CD4-positive, alpha-beta memory T cell (primary cell): Measurements from ENCODE around the gene RAMP1. TPM values are rescaled to one million over a fixed set of nuclear protein-coding genes. Genes with fewer than 3 reads are reported as not detected.

Experiments
- CTCF ChIA-PET: fragments of 350-600 bp; sonication (Branson Sonifier 250); formaldehyde crosslinking; loops from one replicate; lab custom pipeline; 2021; ENCODE audit warnings: inconsistent platforms; ENCODE audit not compliant: partially characterized antibody; lab: Charles Lee
- POLR2A ChIA-PET: fragments of 350-600 bp; sonication (Branson Sonifier 250); formaldehyde crosslinking; loops from one replicate; lab custom pipeline; 2021; ENCODE audit not compliant: partially characterized antibody; lab: Charles Lee
- DNase-seq, 5 donors: peaks; one replicate each; pipeline versions ENCODE4 v3.0.0 to v3.0.0-alpha.2; 2020 to 2022; ENCODE audit warnings: mixed read lengths in 1 of 5
- H3K27ac ChIP-seq: one replicate; pipeline ENCODE4 v1.7.0; 2013; ENCODE audit warnings: low read depth, low read length
- H3K27me3 ChIP-seq: 2 replicates; pipeline ENCODE4 v1.7.0; 2013; ENCODE audit warnings: mild to moderate bottlenecking, low read length, moderate library complexity; ENCODE audit not compliant: insufficient read depth
- H3K36me3 ChIP-seq: 2 replicates; pipeline ENCODE4 v1.7.0; 2013; ENCODE audit warnings: mild to moderate bottlenecking, low read length, moderate library complexity; ENCODE audit not compliant: insufficient read depth
- H3K4me1 ChIP-seq: 2 replicates; pipeline ENCODE4 v1.7.0; 2013; ENCODE audit warnings: mild to moderate bottlenecking, low read length, moderate library complexity; ENCODE audit not compliant: insufficient read depth
- H3K4me3 ChIP-seq, 2 donors: one replicate each; pipeline ENCODE4 v1.7.0; 2013; ENCODE audit warnings: low read length in 2 of 2, mild to moderate bottlenecking in 1 of 2
- H3K9me3 ChIP-seq, 2 donors: one replicate each; pipeline ENCODE4 v1.7.0; 2013; ENCODE audit warnings: low read length in 2 of 2, control low read depth in 1 of 2; ENCODE audit not compliant: control insufficient read depth in 1 of 2
- H3K27ac Mint-ChIP-seq, 7 donors: one replicate each; pipeline ENCODE4 v1.8.0; 2020 to 2021; ENCODE audit warnings: mixed read lengths in 7 of 7, mild to moderate bottlenecking in 6 of 7, inconsistent platforms in 3 of 7, moderate library complexity in 3 of 7
- H3K27me3 Mint-ChIP-seq, 2 donors: one replicate each; pipeline ENCODE4 v1.8.0; 2020 to 2021; ENCODE audit warnings: mixed read lengths in 2 of 2
- H3K36me3 Mint-ChIP-seq, 2 donors: one replicate each; pipeline ENCODE4 v1.8.0; 2020 to 2021; ENCODE audit warnings: mixed read lengths in 2 of 2, inconsistent platforms in 1 of 2, mild to moderate bottlenecking in 1 of 2
- H3K4me1 Mint-ChIP-seq, 4 donors: one replicate each; pipeline ENCODE4 v1.8.0; 2020 to 2021; ENCODE audit warnings: mixed read lengths in 4 of 4, mild to moderate bottlenecking in 1 of 4
- H3K4me3 Mint-ChIP-seq, 8 donors: one replicate each; pipeline ENCODE4 v1.8.0; 2020 to 2021; ENCODE audit warnings: mixed read lengths in 8 of 8, mild to moderate bottlenecking in 7 of 8, moderate library complexity in 6 of 8, inconsistent platforms in 3 of 8
- H3K9me3 Mint-ChIP-seq, 8 donors: one replicate each; pipeline ENCODE4 v1.8.0; 2020 to 2021; ENCODE audit warnings: mixed read lengths in 8 of 8, mild to moderate bottlenecking in 5 of 8, inconsistent platforms in 3 of 8, moderate library complexity in 1 of 8
- intact Hi-C: fragments of 100-400 bp; cut with micrococcal nuclease; formaldehyde crosslinking; loops from one replicate; pipeline ENCODE4 v1.15.1; 2023
- polyA plus RNA-seq, 2 donors: library from polyadenylated mRNA; unstranded; fragments of 300-500 nt; fragmentation: Illumina TruSeq; gene quantifications; one replicate each; pipeline ENCODE4 v1.2.3, GENCODE V29; 2021
- total RNA-seq, 2 experiments: library from RNA; stranded (reverse); gene quantifications; one replicate each; pipeline ENCODE4 v1.2.3, GENCODE V29; 2021

Gene RAMP1
- total and polyA plus RNA-seq, 4 experiments from 2014 or later: 1.3 to 10.8 TPM; not detected in 2

DNA sequence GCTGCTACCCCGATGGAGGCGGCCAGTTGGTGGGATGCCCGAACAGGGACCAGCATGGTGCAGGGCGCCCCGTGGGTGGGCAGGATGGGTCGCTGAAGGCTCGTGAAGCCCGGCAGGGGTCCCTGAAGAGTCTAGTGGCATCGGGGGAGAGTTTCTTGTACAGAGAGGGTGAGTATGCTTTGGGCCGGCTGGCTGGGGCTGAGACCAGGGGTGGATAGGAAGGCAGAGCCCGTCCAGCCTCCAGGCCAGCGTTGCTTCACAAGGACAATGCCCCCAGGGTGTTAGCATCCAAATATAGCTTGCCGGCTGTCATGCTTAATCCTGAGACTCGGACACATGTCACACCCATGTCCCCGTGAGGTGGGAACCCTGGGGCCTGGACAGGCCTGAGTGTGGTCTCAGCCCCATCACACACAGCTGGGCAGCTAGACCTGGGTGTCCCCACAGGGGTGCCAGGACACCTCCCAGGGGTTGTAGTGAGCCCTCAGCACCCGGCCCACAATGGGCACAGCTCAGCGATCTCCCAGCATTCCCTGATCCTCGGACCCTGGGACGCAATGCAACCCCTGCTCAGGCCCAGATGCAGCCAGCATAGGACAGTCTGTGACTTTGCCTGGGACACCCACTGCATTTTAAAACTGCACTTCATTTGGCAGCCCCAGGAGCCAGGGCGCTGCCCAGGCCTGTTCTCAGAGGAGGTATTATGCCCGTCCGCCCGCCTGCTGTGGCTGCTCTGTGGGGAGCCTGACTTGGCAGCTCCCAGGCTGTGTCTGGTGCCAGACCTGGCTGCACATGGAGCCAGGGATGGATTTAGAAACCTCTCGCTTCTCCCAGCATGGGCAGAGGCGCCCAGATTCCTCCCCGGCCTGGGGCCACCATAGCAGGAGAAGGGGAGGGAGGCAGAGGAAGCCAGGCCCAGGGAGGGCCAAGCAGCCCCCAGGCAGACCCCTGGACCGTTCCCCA lies 36.4 kb downstream of the RAMP1 start:
- Mint-ChIP-seq H3K4me1 (peaks cover 19 to 40% (median 36%) of the 10 kb centered on the region in 4 donors), H3K9me3 (peaks cover 0 to 2% (median 0%) of the 10 kb centered on the region in 8 donors), H3K36me3 (no peaks in the 10 kb centered on the region), H3K27ac (peak overlapping the region in 1 of 7 donors; percentile 43), H3K27me3 (no peaks in the 10 kb centered on the region), H3K4me3 (no peak overlapping the region)
- Histone ChIP-seq H3K36me3 (no peaks in the 10 kb centered on the region), H3K27ac (no peak overlapping the region), H3K4me3 (no peak overlapping the region), H3K4me1 (peaks cover 33% of the 10 kb centered on the region), H3K9me3 (no peaks in the 10 kb centered on the region), H3K27me3 (no peaks in the 10 kb centered on the region)
- ChIA-PET POLR2A (no interaction called here), CTCF (no interaction called here)
- intact Hi-C loops: no loop called here
- no peak for DNase-seq

DNA sequence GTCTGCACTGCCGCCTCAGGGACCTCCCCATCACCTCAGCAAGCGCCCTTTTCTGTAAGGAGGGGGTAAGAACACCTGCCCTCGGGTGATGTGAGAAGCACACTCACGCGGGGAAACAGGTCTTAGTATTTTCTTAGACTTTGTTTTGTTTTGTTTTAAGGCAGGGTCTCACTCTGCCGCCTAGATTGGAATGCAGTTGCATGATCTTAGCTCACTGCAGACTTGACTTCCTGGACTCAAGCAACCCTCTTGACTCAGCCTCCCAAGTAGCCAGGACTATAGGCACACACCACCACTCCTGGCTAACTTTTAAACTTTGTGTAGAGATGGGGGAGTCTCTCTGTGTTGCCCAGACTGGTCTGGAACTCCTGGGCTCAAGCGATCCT lies 37.1 kb downstream of the RAMP1 start:
- H3K27ac Mint-ChIP-seq: peak overlapping the region in 5 of 7 donors; percentile 21 to 80 (median 65)
- no peaks in the 10 kb centered on the region for H3K27me3 Mint-ChIP-seq
- no peaks in the 10 kb centered on the region for H3K36me3 Mint-ChIP-seq
- Histone ChIP-seq H3K4me3 (no peak overlapping the region), H3K27ac (no peak overlapping the region), H3K27me3 (no peaks in the 10 kb centered on the region), H3K9me3 (no peaks in the 10 kb centered on the region), H3K36me3 (no peaks in the 10 kb centered on the region), H3K4me1 (peaks cover 33% of the 10 kb centered on the region)
- intact Hi-C loops: no loop called here
- ChIA-PET CTCF (no interaction called here), POLR2A (no interaction called here)
- H3K4me1 Mint-ChIP-seq: peaks cover 23 to 46% (median 39%) of the 10 kb centered on the region in 4 donors
- H3K4me3 Mint-ChIP-seq: no peak overlapping the region
- no peak for DNase-seq
- H3K9me3 Mint-ChIP-seq: peaks cover 0 to 2% (median 0%) of the 10 kb centered on the region in 8 donors

DNA sequence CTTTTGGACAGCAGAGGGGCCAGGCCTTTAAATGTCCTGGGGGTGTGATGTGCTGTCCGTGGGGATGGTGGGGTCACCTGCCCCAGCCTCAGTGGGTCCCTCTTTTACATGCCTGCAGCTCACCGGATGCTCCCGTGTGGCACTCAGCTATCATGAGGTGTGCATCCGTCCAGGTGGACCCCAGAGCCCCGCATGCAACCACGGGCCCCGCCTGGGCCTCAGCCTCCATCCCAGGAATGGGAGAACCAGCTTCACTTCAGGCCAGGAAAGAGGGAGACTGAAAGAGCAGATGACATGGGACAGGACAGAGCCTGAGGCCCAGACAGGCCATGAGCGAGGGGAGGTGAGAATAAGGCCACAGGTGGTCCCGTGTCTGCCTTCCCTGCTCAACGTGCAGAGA lies 37.5 kb downstream of the RAMP1 start:
- Histone ChIP-seq H3K27me3 (no peaks in the 10 kb centered on the region), H3K27ac (no peak overlapping the region), H3K36me3 (no peaks in the 10 kb centered on the region), H3K9me3 (no peaks in the 10 kb centered on the region), H3K4me3 (no peak overlapping the region), H3K4me1 (peaks cover 33% of the 10 kb centered on the region)
- H3K36me3 Mint-ChIP-seq: no peaks in the 10 kb centered on the region
- peaks cover 0 to 2% (median 0%) of the 10 kb centered on the region in 8 donors for H3K9me3 Mint-ChIP-seq
- ChIA-PET CTCF (no interaction called here), POLR2A (no interaction called here)
- H3K4me3 Mint-ChIP-seq: no peak overlapping the region
- H3K27ac Mint-ChIP-seq: peak overlapping the region in 3 of 7 donors; percentile 21 to 85 (median 32)
- H3K27me3 Mint-ChIP-seq: no peaks in the 10 kb centered on the region
- DNase-seq: no peak
- H3K4me1 Mint-ChIP-seq: peaks cover 23 to 50% (median 40%) of the 10 kb centered on the region in 4 donors
- intact Hi-C loops: no loop called here

DNA sequence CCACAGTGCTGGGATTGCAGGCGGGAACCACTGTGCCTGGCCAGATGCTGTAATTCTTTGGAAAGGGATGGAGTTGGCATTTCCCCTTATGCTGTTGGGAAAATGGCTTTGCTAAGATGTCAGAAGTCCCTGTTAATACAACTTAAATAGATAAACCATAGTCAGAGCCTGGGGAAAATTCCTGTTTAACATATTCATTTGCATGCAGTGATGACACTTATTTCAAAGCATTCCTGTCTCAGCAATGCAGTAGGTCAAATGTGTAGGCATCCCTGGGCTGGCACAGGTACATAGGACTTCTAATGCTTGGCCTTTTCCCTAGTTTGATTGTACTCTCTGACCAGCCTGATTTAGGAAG lies 38.6 kb downstream of the RAMP1 start:
- H3K27ac Mint-ChIP-seq: peak overlapping the region; percentile 79 to 97 (median 94)
- no peaks in the 10 kb centered on the region for H3K27me3 Mint-ChIP-seq
- H3K27ac ChIP-seq: peak overlapping the region; percentile 34
- no peaks in the 10 kb centered on the region for H3K36me3 Mint-ChIP-seq
- peaks cover 26% of the 10 kb centered on the region for H3K4me1 ChIP-seq
- H3K4me1 Mint-ChIP-seq: peaks cover 20 to 49% (median 33%) of the 10 kb centered on the region in 4 donors
- no peaks in the 10 kb centered on the region for H3K9me3 ChIP-seq
- no peaks in the 10 kb centered on the region for H3K27me3 ChIP-seq
- intact Hi-C loops: no loop called here
- DNase-seq: no peak
- ChIA-PET POLR2A (interaction anchor here (0.9 kb wide), 1 partner anchor 22 kb away, joined by 4 read pairs; no protein-coding TSS in a partner anchor), CTCF (interaction anchor here (1.1 kb wide), 1 partner anchor 14 kb away, joined by 3 read pairs; no protein-coding TSS in a partner anchor)
- no peak overlapping the region for H3K4me3 ChIP-seq
- peaks cover 0 to 2% (median 0%) of the 10 kb centered on the region in 8 donors for H3K9me3 Mint-ChIP-seq
- H3K36me3 ChIP-seq: no peaks in the 10 kb centered on the region
- H3K4me3 Mint-ChIP-seq: peak overlapping the region in 6 of 8 donors; percentile 66 to 83 (median 70)

DNA sequence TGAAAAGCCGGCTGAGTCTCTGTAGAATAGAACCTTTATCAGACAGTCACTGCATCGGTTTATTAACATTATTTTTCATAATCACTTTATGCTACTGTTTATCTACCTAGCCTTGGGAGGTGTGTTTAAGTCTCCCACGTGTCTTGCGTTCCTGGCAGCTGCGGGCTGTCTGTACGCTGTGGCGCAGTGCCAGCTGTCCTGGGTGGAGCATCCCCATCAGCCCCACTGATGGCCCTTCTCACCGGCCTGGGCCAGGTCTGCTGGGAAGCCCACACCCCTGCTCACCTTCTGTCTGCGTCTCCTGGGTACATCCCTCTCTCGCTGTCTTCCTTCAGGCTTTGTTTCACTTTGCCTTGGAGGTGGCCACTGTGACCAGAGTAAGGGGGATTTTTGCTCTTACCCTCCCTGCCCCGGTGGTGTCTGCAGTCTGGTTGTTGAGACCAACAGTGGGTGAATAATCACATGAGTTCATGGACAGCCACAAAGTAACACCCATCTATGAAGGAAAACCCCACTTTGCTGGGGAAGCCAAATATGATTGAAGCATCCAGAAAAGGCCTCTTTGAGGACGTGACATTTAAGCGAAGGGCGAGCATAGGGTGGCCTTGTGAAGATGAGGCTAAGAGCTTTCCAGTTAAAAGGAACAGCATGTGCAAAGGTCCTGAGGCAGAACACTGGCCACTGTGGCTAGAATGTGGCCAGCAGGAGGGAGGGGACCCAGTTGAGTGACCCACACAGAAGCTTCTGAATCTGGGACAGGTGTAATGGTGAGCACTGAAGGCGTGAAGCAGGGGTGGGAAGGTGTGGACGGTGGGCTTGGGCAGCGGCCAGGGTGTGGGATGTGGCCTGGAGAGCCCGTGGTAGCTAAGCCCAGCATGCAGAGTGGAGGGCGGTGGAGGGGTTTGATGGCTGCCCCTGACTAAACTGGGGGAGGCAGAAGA lies 41.7 kb downstream of the RAMP1 start:
- intact Hi-C loops: no loop called here
- Mint-ChIP-seq H3K27me3 (no peaks in the 10 kb centered on the region), H3K4me3 (peak overlapping the region in 2 of 8 donors; percentile 20 to 54), H3K27ac (peak overlapping the region; percentile 14 to 80 (median 55)), H3K36me3 (no peaks in the 10 kb centered on the region), H3K9me3 (peaks cover 0 to 2% (median 0%) of the 10 kb centered on the region in 8 donors), H3K4me1 (peaks cover 29 to 59% (median 40%) of the 10 kb centered on the region in 4 donors)
- Histone ChIP-seq H3K27ac (no peak overlapping the region), H3K9me3 (no peaks in the 10 kb centered on the region), H3K36me3 (no peaks in the 10 kb centered on the region), H3K4me1 (peaks cover 37% of the 10 kb centered on the region), H3K4me3 (no peak overlapping the region), H3K27me3 (no peaks in the 10 kb centered on the region)
- no peak for DNase-seq
- CTCF ChIA-PET: no interaction called here
- POLR2A ChIA-PET: no interaction called here

DNA sequence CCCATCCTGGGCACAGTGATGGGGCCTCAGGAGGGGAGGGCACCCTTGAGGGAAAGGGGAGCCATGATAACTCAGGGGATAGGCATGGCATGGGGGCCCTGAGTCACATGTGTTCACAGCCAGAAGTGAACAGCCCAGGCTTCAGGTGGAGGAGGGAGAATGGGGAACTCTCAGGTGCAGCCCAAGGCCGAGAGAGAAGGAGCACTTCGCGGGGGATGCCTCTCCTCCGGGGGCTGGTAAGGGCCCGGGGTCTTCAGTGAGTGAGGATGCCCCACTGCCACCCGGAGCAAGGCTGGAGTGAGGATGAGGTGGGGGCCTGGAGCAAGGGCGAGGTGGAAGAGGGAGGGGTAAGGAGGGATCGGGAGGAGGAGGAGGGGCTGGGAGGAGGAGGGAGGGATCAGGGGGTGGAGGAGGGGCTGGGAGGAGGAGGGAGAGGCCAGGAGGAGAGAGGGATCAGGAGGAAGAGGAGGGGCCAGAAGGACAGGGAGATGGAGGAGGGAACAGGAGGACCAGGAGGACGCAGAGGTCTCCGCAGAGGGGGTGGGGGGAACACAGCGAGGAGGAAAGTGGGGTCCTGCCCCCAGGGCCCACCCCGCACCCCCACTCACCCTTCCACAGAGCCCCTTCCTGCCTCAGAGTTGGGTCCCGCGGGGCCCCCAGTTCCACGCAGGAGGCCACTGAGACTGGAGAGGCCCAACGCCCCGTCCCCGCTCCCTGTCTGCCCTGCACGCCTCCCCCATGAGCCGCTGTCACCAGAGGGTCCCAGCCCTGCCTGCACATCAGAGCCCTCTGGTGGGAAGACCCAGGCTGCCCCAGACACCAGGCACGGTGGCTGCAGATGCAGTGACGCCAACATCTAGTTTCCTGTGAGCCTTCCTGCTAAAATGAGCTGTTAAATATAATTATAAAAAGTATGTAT lies 42.8 kb downstream of the RAMP1 start:
- H3K4me3 Mint-ChIP-seq: peak overlapping the region in 2 of 8 donors; percentile 54 to 60
- H3K4me1 Mint-ChIP-seq: peaks cover 30 to 66% (median 41%) of the 10 kb centered on the region in 4 donors
- POLR2A ChIA-PET: no interaction called here
- Histone ChIP-seq H3K9me3 (no peaks in the 10 kb centered on the region), H3K4me3 (no peak overlapping the region), H3K4me1 (peaks cover 37% of the 10 kb centered on the region), H3K27me3 (no peaks in the 10 kb centered on the region), H3K27ac (no peak overlapping the region), H3K36me3 (no peaks in the 10 kb centered on the region)
- CTCF ChIA-PET: interaction anchor here (1.3 kb wide), 1 partner anchor 389 kb away, joined by 5 read pairs; no protein-coding TSS in a partner anchor
- H3K27me3 Mint-ChIP-seq: no peaks in the 10 kb centered on the region
- DNase-seq: no peak
- H3K9me3 Mint-ChIP-seq: peaks cover 0 to 7% (median 4%) of the 10 kb centered on the region in 8 donors
- peaks cover 0 to under 1% of the 10 kb centered on the region in 2 donors for H3K36me3 Mint-ChIP-seq
- intact Hi-C loops: no loop called here
- peak overlapping the region in 4 of 7 donors; percentile 48 to 86 (median 58) for H3K27ac Mint-ChIP-seq
